GM18519 (cell line): ENCODE results near the gene AGRN.
A peak's percentile ranks its signal among the peaks of the same experiment; 100 is the strongest.
"Not testable (repeated sequence)": the region's sequence is repeated elsewhere in the genome, so short reads cannot be mapped to it uniquely, and the experiment has no call there.

Experiments used
- ATAC-seq: cut with Tn5 transposase; IDR thresholded peaks from one replicate; pipeline ENCODE4 v1.9.1; 2021; ENCODE audit warnings: mild to moderate bottlenecking, moderate library complexity; ENCODE audit not compliant: unreplicated experiment, low FRiP score

AGRN gene

GRCh38 chr1:1063261-1063944 lies 43.5 kb downstream of the AGRN start:
- no peak for ATAC-seq

- peak; percentile 33 for ATAC-seq
These were observed 44.3 kb downstream of the AGRN start for GRCh38 chr1:1063945-1064831.

GRCh38 chr1:1065265-1065939 lies 45.5 kb downstream of the AGRN start:
- ATAC-seq, result no peak

- ATAC-seq, result not testable (repeated sequence)
These were observed 46.0 kb downstream of the AGRN start for GRCh38 chr1:1065940-1066304.

- no peak for ATAC-seq
These were observed 46.7 kb downstream of the AGRN start for GRCh38 chr1:1066403-1067283.

GRCh38 chr1:1067284-1067859 lies 47.5 kb downstream of the AGRN start:
- no peak for ATAC-seq

GRCh38 chr1:1067860-1068516 lies 48.1 kb downstream of the AGRN start:
- ATAC-seq, result no peak

- ATAC-seq, result no peak
These were observed 48.7 kb downstream of the AGRN start for GRCh38 chr1:1068517-1069055.

- peak; percentile 47 for ATAC-seq
These were observed 49.3 kb downstream of the AGRN start for GRCh38 chr1:1069056-1069710.

GRCh38 chr1:1069711-1070676 lies 50.1 kb downstream of the AGRN start:
- no peak for ATAC-seq

- no peak for ATAC-seq
These were observed 51.8 kb downstream of the AGRN start for GRCh38 chr1:1071486-1072298.

- ATAC-seq, result no peak
These were observed 52.5 kb downstream of the AGRN start for GRCh38 chr1:1072299-1072848.

- no peak for ATAC-seq
These were observed 53.2 kb downstream of the AGRN start for GRCh38 chr1:1072849-1073742.

GRCh38 chr1:1073743-1074587 lies 54.0 kb downstream of the AGRN start, which contains the start of gene RNF223:
TSS of gene RNF223 (minus strand) at chr1:1074306. CDS start at chr1:1072566, 1,740 bp downstream.
- ATAC-seq, result no peak
